Measurements from ENCODE around the gene STK36.
A peak's percentile ranks its signal among the peaks of the same experiment; 100 is the strongest.

The STK36 gene, protein sequence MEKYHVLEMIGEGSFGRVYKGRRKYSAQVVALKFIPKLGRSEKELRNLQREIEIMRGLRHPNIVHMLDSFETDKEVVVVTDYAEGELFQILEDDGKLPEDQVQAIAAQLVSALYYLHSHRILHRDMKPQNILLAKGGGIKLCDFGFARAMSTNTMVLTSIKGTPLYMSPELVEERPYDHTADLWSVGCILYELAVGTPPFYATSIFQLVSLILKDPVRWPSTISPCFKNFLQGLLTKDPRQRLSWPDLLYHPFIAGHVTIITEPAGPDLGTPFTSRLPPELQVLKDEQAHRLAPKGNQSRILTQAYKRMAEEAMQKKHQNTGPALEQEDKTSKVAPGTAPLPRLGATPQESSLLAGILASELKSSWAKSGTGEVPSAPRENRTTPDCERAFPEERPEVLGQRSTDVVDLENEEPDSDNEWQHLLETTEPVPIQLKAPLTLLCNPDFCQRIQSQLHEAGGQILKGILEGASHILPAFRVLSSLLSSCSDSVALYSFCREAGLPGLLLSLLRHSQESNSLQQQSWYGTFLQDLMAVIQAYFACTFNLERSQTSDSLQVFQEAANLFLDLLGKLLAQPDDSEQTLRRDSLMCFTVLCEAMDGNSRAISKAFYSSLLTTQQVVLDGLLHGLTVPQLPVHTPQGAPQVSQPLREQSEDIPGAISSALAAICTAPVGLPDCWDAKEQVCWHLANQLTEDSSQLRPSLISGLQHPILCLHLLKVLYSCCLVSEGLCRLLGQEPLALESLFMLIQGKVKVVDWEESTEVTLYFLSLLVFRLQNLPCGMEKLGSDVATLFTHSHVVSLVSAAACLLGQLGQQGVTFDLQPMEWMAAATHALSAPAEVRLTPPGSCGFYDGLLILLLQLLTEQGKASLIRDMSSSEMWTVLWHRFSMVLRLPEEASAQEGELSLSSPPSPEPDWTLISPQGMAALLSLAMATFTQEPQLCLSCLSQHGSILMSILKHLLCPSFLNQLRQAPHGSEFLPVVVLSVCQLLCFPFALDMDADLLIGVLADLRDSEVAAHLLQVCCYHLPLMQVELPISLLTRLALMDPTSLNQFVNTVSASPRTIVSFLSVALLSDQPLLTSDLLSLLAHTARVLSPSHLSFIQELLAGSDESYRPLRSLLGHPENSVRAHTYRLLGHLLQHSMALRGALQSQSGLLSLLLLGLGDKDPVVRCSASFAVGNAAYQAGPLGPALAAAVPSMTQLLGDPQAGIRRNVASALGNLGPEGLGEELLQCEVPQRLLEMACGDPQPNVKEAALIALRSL (N-terminal part only)

DNA sequence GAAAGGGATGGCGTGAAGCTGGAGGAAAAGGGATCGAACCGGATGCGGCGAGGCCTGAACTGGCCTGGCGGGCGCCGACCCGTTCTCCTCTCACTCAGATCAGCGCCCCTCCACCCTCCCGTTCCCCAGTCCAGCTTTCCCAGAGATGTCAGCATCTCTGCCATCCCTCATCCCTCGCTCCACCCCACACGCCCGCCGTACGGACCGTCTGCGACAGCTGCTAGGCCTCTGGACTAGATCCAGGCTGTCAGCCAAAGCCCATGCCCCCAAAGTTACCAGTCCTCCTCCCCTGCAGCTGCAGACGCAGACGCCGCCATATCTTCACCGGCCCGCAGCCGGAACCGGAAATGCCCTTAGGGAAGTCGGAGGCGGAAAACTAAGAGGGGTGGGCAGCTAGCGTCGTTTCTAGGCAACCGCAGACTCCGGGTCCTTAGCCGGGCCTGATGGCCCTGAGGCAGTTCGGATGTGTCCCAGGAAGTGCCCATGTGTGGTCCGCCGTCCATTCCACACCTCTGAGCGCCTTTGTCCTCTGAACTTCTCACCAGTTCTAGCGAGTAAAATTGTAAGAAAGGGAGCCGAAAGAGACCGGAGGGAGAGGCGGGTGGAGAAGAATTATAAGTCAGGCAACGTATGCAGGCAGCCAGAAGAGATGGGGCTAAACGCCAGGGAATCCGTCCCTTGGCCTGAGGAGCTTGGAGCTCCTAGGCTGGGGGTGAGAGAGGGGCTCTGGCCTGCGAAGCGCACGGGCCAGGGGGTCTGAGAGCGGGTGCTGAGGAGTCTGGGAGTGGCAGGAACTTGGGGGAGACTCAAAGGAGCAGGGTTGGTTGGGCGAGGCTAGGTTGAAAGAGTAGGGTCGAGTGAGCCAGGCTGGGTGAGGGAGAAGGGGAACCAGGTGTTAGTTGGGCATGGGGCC, at the start of gene STK36, which contains the start of gene RNF25:
Gene STK36, plus strand, starts transcription at position 433 of the 913 bp plus-strand sequence. CDS start 744 bp downstream, outside the sequence.
Gene RNF25, minus strand, starts transcription at position 349 of the 913 bp plus-strand sequence. Its CDS starts 32 bp downstream, at position 317.
- DNase-seq (ENCODE audit: low spot score): peak; percentile 87

DNA sequence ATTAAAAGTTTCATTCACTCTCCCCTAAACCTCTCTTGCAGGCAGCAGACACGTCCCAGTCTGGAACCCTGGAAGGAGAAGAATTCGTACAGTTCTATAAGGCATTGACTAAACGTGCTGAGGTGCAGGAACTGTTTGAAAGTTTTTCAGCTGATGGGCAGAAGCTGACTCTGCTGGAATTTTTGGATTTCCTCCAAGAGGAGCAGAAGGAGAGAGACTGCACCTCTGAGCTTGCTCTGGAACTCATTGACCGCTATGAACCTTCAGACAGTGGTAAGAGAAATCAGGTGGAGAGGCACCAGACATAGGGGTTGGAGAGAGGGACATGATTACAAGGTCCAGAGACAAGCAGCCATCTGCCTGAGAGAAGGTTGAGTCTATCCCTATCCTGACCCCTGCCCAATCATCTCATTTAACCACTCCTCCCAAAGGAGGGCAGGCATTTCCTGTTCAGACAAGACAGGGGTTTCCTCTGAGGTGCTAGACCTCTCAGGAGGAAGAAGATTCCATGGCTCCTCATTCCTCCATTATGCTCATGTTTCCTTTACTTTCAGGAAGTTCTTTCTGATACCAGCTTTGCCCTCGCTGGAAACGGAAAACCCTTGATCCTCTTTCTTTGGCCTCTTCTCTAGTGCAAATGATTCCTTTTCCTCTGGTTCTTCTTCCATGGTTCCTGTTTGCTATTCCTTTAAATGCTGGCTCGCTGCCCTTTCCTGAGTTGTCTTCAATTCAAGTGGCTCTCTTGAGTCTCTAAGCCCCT, 49.1 kb upstream of the STK36 start:
- DNase-seq (ENCODE audit: low spot score): no peak

DNA sequence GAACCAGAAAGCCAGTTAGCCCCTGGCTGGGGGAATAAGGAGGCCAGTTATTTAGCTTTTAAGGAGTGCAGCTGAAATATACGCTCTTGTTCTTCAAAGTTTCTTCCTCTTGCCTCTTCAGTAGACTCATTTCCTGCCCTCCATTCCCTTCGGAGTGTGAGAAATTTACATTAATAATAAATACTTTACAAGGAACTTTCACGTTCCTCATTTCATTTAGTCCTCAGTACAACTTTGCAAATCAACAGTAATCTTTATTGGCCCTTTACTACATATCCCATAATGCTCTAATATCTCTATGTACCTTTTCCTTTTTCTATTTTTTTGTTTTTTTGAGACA, 48.5 kb upstream of the STK36 start:
- no peak for DNase-seq (ENCODE audit: low spot score)

DNA sequence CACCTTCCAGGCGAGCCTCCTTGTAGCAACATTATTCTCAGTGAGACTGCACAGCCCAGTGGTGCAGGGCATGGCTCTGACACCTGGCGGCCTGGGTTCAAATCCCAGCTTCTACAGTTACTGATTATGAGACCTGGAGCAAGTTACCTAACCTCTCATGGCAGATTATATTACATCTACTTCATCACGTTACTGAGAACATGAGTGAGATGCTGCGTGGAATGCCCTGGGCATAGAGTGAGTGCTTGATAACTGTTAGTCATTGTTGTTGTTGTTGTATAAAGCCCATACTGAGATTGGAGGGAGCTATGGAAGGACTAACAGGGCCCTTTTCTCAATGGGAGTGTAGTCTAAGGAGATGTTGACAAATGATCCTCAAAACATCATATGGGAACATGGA, 45.5 kb upstream of the STK36 start:
- DNase-seq (ENCODE audit: low spot score): no peak

DNA sequence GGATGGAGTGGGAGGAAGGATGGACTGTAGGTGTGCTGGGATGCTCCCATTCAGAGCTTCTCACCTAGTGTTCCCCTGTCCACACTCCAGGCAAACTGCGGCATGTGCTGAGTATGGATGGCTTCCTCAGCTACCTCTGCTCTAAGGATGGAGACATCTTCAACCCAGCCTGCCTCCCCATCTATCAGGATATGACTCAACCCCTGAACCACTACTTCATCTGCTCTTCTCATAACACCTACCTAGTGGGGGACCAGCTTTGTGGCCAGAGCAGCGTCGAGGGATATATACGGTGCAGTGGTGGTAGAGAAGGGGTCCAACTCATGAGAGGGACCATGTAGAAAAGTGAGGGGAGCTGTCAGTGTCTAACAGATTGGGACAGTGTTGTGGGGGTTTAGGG, 43.9 kb upstream of the STK36 start:
- peak; percentile 12 for DNase-seq (ENCODE audit: low spot score)

DNA sequence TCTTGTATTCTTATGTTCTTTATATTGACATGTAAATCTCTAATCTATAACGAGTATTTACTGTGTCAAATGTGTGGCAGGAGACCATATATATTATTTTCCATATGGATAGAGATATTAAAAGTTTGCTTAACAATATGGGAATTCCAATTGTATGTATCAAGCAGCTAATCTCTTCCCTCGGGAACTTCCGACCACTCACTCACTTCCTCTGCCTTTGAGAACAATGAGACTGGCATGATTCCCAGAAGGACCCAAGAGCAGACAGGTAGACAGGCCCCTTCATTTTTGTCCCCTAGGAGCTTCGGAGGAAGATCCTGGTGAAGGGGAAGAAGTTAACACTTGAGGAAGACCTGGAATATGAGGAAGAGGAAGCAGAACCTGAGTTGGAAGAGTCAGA, 40.0 kb upstream of the STK36 start:
- DNase-seq (ENCODE audit: low spot score): no peak

DNA sequence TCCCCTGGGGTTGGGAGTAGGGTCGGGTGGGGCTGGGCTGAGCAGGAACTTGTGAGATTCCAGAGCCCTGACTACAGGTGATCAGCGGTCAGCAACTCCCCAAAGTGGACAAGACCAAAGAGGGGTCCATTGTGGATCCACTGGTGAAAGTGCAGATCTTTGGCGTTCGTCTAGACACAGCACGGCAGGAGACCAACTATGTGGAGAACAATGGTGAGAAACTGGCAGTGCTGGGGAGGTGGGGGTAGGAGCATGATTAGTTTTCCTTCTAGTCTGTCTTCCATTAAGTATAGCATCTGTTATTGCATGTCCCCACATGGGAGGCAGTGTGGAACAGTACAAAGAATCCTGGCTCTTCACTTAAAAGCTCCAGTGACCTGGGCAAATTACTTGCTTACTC, 36.2 kb upstream of the STK36 start:
- no peak for DNase-seq (ENCODE audit: low spot score)

DNA sequence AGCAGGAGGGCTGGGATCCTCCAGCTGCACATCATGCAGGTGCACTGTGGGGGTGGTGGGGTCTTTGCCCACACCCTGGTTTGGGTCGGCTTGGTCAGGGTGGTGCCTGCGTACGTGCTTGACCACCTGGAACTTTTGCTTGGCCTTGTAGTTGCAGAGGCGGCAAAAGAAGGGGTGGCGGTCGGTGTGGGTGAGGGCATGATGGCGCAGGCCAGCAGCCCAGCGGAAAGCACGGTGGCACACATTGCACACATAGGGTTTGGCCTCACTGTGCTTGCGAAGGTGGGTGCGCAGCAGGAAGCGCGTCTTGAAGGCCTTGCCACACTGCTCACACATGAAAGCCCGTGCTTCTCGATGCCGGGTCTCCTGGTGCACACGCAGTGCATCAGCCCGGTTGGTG, 33.5 kb upstream of the STK36 start:
- no peak for DNase-seq (ENCODE audit: low spot score)

DNA sequence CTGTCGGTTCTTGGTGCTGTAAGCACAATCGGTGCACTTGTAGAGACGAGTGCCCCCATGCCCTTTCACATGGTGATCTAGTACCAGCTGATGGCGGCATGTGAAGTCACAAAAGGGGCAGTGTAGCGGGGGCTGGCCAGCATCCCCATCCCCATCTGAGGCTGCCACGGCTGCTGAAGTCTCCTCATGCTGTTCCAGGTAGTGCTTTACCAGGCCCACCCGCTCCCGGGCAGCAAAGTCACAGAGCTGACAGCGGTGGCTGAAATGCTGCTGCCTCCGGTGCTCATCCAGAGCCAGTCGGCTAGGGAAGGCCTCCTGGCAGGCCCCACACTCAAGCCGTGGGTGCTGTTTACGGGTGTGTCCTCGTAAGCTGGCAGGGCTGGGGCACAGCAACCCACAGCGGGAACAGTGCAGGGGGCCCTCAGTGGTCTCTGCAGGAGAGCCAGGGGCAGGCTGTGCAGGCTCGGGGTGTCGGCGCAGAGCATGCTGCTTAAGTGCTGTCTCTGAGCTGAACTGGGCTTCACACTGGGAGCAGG, 29.7 kb upstream of the STK36 start:
- no peak for DNase-seq (ENCODE audit: low spot score)

DNA sequence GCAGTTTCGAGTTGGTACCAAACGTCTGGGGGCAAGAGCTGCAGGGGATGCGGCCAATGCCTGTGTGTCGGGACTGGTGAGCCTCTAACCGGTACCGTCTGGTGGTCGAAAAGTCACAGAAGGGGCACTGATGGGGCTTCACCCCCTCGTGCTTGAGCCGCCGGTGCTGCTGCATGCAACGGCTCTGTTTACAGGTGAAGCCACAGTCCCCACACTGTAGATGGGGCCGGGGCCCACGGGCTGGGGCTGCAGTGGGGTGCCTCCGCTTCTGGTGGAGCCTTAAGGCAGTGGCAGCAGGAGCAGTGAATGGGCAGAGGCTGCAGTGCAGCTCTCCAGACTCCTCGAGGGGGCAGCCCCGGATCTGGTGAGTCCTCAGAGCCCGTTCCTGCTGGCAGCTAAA, 29.1 kb upstream of the STK36 start:
- no peak for DNase-seq (ENCODE audit: low spot score)

DNA sequence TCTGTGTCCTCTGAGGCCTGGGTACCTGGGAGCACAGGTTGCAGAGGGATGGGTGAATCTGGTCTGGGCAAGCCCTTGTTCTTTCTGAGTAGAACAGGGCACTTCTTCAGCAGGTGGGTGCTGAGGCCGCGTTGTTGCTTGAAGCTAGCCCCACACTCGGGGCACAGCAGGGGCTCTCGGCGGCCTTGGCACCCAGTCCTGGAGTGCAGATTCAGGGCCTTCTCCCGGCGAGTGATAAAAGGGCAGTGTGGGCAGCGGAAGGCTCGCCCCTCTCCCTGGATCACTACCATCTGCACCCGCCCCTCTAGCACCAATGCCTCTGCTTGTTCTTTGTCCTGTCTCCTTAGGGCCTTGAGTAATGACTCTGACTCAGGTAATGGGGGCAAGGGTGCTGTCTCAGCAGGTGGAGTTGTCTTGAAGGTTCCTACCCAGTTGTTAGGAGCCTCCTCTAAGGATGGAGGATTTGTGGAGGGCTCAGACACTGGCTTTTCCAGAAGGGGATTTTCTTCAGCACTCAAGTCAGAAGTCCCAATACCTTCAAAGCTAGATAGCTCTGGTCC, 28.1 kb upstream of the STK36 start:
- DNase-seq (ENCODE audit: low spot score): no peak

DNA sequence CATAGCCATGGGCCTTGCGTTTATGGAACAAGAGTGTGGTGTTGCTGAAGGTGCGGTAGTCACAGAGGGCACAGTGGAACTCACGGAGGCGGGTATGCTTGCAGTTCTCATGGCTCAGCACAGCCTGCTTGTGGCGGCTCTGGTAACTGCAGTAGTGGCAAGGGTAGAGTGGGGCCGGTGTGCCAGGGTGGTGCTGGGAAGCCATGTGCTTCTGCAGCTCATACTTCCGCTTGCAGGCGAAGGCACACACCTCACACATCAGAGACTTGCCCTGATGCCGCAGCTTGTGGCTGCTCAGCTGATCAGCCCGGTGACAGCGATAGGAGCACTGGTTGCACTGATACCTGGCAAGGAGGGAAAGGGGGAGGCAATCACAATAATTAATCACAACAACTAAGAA, 27.2 kb upstream of the STK36 start:
- no peak for DNase-seq (ENCODE audit: low spot score)

DNA sequence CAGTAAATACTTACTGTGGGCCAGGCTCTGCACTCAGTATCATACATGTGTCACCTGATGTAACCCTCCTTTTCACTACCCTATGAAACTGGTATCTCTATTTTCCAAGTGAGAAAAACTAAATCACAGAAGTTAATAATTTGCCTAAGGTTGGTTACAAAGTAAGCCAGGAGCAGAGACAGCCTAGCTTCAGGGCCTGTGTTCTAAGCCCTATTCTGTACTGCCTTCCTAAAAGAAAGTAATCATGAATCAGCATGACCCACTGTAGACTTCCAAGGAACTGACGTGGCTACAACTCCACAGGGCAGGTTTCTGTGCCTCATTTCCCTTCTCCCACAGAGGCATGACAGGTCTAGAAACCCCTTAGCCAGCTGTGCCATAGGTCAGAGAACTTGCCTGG, 26.8 kb upstream of the STK36 start:
- no peak for DNase-seq (ENCODE audit: low spot score)

DNA sequence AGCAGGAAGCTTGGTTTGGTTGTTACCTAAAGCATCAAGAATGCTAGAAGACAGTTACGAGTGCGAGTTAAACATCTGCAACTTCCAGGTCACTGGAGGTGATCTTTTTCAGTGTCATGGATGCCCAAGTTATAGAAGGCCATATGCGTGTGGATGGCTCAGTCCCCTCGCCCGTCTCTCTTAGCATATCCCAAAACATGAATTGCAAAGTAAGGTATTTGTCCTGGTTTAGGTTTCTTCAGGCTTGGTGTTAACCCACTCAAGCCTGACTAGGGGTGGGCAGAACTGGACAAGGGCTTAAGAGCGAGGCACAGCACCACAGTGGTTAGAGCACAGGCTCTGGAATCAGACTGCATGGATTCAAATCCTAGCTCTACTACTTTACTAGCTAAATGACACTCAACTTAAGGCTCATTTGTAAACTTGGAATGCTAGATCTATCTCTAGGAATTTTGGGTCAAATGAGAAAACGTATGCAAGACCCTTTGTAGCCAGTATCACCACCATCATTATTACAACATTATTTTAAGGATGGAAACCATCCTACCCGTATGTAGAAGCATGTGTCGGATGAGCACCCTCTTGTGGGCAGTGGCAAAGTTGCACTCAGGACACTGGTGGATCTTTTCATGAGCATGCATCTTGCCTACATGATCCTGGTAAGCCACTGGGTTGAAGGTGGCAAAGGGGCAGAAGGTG, 23.6 kb upstream of the STK36 start:
- peak; percentile 60 for DNase-seq (ENCODE audit: low spot score)

DNA sequence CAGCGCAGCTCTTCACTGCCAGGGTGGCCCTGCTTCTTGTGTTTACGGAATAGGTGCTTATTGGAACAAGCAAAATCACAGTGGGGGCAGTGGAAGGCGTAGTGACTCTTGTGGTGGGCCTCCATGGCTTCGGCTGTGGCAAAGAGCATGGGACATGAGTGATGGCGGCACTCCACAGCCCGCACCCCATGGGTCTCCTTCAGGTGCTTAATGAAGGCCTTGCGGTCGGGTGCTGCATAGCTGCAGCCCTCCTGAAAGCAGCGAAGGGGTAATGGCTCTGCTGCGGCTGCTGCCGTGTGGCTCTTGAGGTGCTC, 23.1 kb upstream of the STK36 start:
- DNase-seq (ENCODE audit: low spot score): no peak

DNA sequence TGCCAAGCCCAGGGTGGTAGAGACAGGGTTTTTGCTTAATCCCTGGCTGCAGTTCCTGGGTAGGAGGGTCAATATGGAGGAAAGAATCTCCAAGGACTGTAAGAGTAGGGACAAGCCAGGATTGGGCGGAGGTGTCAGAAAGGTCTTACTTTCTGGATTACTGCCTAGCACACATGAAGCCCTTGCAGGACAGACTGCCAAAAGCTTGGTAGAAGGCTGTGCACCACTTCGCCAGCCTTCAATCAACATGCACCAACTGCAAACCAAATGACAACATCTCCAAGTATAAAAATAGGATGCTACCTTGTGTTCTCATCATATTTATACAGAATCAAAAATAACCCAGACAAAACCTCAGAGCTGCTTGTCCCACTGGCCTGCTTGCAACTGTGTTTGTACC, 16.1 kb upstream of the STK36 start:
- no peak for DNase-seq (ENCODE audit: low spot score)

DNA sequence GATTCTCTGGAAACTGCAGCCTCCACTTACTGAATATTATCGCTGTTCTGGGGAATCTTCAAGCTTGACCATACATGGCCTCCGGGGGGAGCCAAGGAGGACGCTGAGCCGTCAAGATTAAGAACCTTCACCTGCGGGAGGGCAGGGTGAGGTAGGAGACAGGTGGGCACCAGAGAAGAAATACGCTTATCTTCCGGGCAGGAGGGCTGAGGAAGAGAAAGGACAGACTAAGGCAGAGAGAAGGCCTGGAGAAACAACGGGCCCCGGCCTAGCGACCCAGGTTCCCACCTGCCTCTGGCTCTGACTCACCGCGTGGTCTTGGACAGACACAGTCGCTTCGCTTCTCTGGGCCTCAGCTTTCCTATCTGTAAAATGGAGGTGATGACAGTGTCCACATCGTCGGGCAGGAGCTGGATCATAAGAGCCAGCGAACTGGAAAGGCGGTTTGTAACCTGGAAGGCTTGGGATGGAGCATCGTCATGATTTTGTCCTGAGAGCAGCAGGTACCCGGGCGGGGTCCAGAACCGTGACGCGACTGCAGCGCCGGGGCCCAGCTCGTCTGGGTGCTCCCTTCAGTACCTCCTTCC, 13.1 kb upstream of the STK36 start:
- DNase-seq (ENCODE audit: low spot score): peak; percentile 49

DNA sequence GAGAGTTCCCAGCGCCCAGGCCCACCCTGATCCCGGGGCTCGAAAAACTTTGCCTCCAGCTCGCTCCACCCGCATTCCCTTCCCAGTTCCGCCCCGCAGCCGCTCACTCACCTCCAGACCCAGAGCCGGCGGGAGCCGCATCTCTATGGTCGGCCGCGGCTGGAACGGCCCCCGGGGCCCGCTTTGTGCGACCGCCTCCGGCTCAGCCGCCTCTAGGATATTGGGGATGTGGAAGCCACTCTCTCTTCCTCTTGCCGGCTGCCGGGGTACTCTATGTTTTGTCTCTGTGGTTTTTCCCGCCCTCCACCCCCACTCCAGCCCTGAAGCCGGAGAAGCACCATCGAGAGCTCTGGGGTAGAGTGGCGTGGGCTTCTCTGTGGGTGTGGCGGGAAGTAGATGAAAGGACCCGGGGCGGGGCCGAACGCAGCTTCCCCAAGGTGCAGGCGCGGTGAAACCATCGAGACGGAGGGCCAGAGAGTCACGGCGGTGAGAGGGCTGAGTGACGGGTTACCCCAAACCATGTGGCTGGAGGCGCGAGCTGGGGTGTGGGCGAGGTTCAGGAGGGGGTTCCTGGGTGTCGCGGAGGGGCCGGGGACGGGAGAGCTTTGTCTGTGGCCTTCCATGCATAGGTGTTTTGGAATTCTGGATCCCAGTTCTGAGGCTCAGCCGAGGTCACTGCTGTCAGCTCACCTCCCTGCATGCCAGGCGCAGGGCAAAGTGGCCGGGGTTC, 12.5 kb upstream of the STK36 start, which contains the start of the genes BCS1L and ZNF142:
Gene BCS1L, plus strand, starts transcription at position 426 of the 730 bp plus-strand sequence. CDS start 1,305 bp downstream, outside the sequence.
Gene ZNF142, minus strand, starts transcription at position 366 of the 730 bp plus-strand sequence. CDS start 3,194 bp downstream, outside the sequence.
- DNase-seq (ENCODE audit: low spot score): peak; percentile 96

Data from activated CD4-positive, alpha-beta T cell treated with anti-CD3 and anti-CD28 coated beads, Interleukin-2, Interleukin-4, amounts not matched to agents 100 ng/mL and 50 ng/mL, durations not matched to agents 16 hours and 8 hours (primary cell).